IMR-90 (cell line): ENCODE results near the gene LSM12. TPM values are rescaled to one million over a fixed set of nuclear protein-coding genes. Genes with fewer than 3 reads are reported as not detected.

ENCODE experiments used
- ATAC-seq: fragments of 200-7000 bp; cut with Tn5 transposase; 2 replicates; pipeline ENCODE4 v1.9.1; 2020; ENCODE audit warnings: low read depth, mild to moderate bottlenecking, moderate library complexity
- BruUV-seq: library from RNA; stranded (reverse); fragments of 400-500 nt; replicated peaks from 2 replicates; lab custom pipeline; 2021; lab: Mats Ljungman, UMichigan
- CTCF ChIA-PET: fragments of 300-600 bp; formaldehyde crosslinking; extraction: SDS; loops from one replicate; lab custom pipeline; 2021; ENCODE audit warnings: antibody characterized with exemption; lab: Yijun Ruan, JAX
- POLR2A ChIA-PET: fragments of 300-600 bp; sonication (Branson Sonifier 250); formaldehyde crosslinking; loops from one replicate; lab custom pipeline; 2022; ENCODE audit warnings: antibody characterized with exemption; ENCODE audit not compliant: unreplicated experiment; lab: Charles Lee
- DNase-seq: peaks from one replicate; pipeline ENCODE4 v3.0.0; 2013
- H2AFZ ChIP-seq: replicated peaks from 2 replicates; pipeline ENCODE3; 2013; ENCODE audit warnings: low read length, mild to moderate bottlenecking; ENCODE audit not compliant: poor library complexity
- H2AK5ac ChIP-seq: 2 replicates; pipeline ENCODE4 v1.6.1; 2013; ENCODE audit warnings: low read depth, low read length, inconsistent platforms
- H2AK9ac ChIP-seq: replicated peaks from 2 replicates; pipeline ENCODE3; 2013; ENCODE audit warnings: mild to moderate bottlenecking, low read depth, low read length, moderate library complexity; ENCODE audit not compliant: poor library complexity
- H2BK120ac ChIP-seq: 2 replicates; pipeline ENCODE4 v1.6.1; 2013; ENCODE audit warnings: low read depth, low read length, inconsistent platforms
- H2BK15ac ChIP-seq: 3 replicates; pipeline ENCODE4 v1.6.1; 2013; ENCODE audit warnings: low read depth, low read length, inconsistent platforms
- H2BK20ac ChIP-seq: 2 replicates; pipeline ENCODE4 v1.6.1; 2013; ENCODE audit warnings: low read depth, mild to moderate bottlenecking, inconsistent platforms, low read length, moderate library complexity
- H2BK5ac ChIP-seq: 2 replicates; pipeline ENCODE4 v1.6.1; 2013; ENCODE audit warnings: mild to moderate bottlenecking, low read depth, low read length, inconsistent platforms; ENCODE audit not compliant: poor library complexity, severe bottlenecking
- H3K14ac ChIP-seq: replicated peaks from 2 replicates; pipeline ENCODE4 v1.6.1; 2013; ENCODE audit warnings: low read depth, low read length, inconsistent platforms
- H3K18ac ChIP-seq: 2 replicates; pipeline ENCODE4 v1.6.1; 2013; ENCODE audit warnings: low read depth, low read length, control low read depth
- H3K23ac ChIP-seq: 2 replicates; pipeline ENCODE4 v1.6.1; 2013; ENCODE audit warnings: low read depth, low read length, inconsistent platforms
- H3K27ac ChIP-seq: 2 replicates; pipeline ENCODE4 v1.5.1; 2013; ENCODE audit warnings: mild to moderate bottlenecking, control low read depth, low read length; ENCODE audit not compliant: insufficient read depth
- H3K27me3 ChIP-seq: 2 replicates; pipeline ENCODE4 v1.6.1; 2013; ENCODE audit warnings: low read length; ENCODE audit not compliant: control insufficient read depth, insufficient read depth
- H3K36me3 ChIP-seq: 2 replicates; pipeline ENCODE4 v1.6.1; 2013; ENCODE audit warnings: low read length, mixed read lengths; ENCODE audit not compliant: control insufficient read depth, insufficient read depth
- H3K4ac ChIP-seq: 2 replicates; pipeline ENCODE4 v1.6.1; 2013; ENCODE audit warnings: low read depth, low read length, inconsistent platforms
- H3K4me1 ChIP-seq: 2 replicates; pipeline ENCODE4 v1.6.1; 2013; ENCODE audit warnings: low read length, mixed read lengths; ENCODE audit not compliant: control insufficient read depth, insufficient read depth
- H3K4me2 ChIP-seq: 2 replicates; pipeline ENCODE4 v1.6.1; 2013; ENCODE audit warnings: low read depth, mild to moderate bottlenecking, control low read depth, low read length, moderate library complexity
- H3K4me3 ChIP-seq: 2 replicates; pipeline ENCODE4 v1.5.1; 2013; ENCODE audit warnings: low read depth, mild to moderate bottlenecking, control low read depth, low read length, moderate library complexity; ENCODE audit not compliant: insufficient read depth
- H3K56ac ChIP-seq: 2 replicates; pipeline ENCODE4 v1.6.1; 2013; ENCODE audit warnings: low read length, inconsistent platforms; ENCODE audit not compliant: insufficient read depth; ENCODE audit errors: extremely low read depth
- H3K79me1 ChIP-seq, 2 experiments: 2 replicates each; pipeline ENCODE4 v1.6.1; 2013; ENCODE audit warnings: low read length in 2 of 2, inconsistent platforms in 1 of 2, low read depth in 1 of 2
- H3K9ac ChIP-seq: 2 replicates; pipeline ENCODE4 v1.6.1; 2013; ENCODE audit warnings: low read depth, low read length, control low read depth
- H3K9me1 ChIP-seq: 2 replicates; pipeline ENCODE4 v1.6.1; 2013; ENCODE audit warnings: low read length, inconsistent platforms; ENCODE audit not compliant: insufficient read depth
- H3K9me3 ChIP-seq: 2 replicates; pipeline ENCODE4 v1.6.1; 2013; ENCODE audit warnings: low read length; ENCODE audit not compliant: control insufficient read depth, insufficient read depth
- H4K20me1 ChIP-seq: 2 replicates; pipeline ENCODE4 v1.6.1; 2013; ENCODE audit warnings: low read length, inconsistent platforms; ENCODE audit not compliant: insufficient read depth
- H4K5ac ChIP-seq: 2 replicates; pipeline ENCODE4 v1.6.1; 2013; ENCODE audit warnings: mild to moderate bottlenecking, low read depth, low read length, control low read depth
- H4K8ac ChIP-seq, 2 experiments: 2 replicates each; pipeline ENCODE4 v1.6.1; 2013; ENCODE audit warnings: low read depth in 2 of 2, low read length in 2 of 2, control low read depth in 1 of 2, inconsistent platforms in 1 of 2
- H4K91ac ChIP-seq: 2 replicates; pipeline ENCODE4 v1.6.1; 2013; ENCODE audit warnings: low read depth, low read length, inconsistent platforms; ENCODE audit not compliant: insufficient read depth
- BHLHE40 ChIP-seq: fragments of 150-350 bp; IDR thresholded peaks from 2 replicates; pipeline ENCODE4 v1.6.1; 2016; ENCODE audit warnings: mild to moderate bottlenecking, low read depth, low read length
- CEBPB ChIP-seq: IDR thresholded peaks from 2 replicates; pipeline ENCODE4 v1.6.1; 2012; ENCODE audit warnings: low read depth, low read length, improper control_type of control experiment
- CTCF ChIP-seq: conservative IDR thresholded peaks from 2 replicates; pipeline ENCODE4 v1.5.1; 2012; ENCODE audit warnings: mild to moderate bottlenecking, low read depth, low read length, improper control_type of control experiment
- ELK1 ChIP-seq: fragments of 150-350 bp; IDR thresholded peaks from 2 replicates; pipeline ENCODE4 v1.6.1; 2016; ENCODE audit warnings: low read depth, mild to moderate bottlenecking, low read length, moderate library complexity, borderline replicate concordance
- MAFK ChIP-seq: IDR thresholded peaks from 2 replicates; pipeline ENCODE4 v1.6.1; 2012; ENCODE audit warnings: low read depth, low read length, improper control_type of control experiment
- MAZ ChIP-seq: IDR thresholded peaks from 2 replicates; pipeline ENCODE4 v1.6.1; 2012; ENCODE audit warnings: low read depth, mild to moderate bottlenecking, low read length, improper control_type of control experiment, moderate library complexity, borderline replicate concordance
- NFE2L2 ChIP-seq: fragments of 150-350 bp; IDR thresholded peaks from 2 replicates; pipeline ENCODE4 v1.6.1; 2016; ENCODE audit warnings: low read depth, mild to moderate bottlenecking, low read length
- RAD21 ChIP-seq: IDR thresholded peaks from 2 replicates; pipeline ENCODE4 v1.6.1; 2012; ENCODE audit warnings: low read length, improper control_type of control experiment
- RFX5 ChIP-seq: IDR thresholded peaks from 2 replicates; pipeline ENCODE4 v1.8.0; 2012; ENCODE audit warnings: low read depth, mild to moderate bottlenecking, low read length, moderate library complexity
- SMC3 ChIP-seq: fragments of 150-350 bp; IDR thresholded peaks from 2 replicates; pipeline ENCODE4 v1.6.1; 2016; ENCODE audit warnings: low read depth, mild to moderate bottlenecking, antibody characterized with exemption, low read length, moderate library complexity
- USF2 ChIP-seq: fragments of 150-350 bp; IDR thresholded peaks from 2 replicates; pipeline ENCODE4 v1.6.1; 2017; ENCODE audit warnings: mild to moderate bottlenecking, antibody characterized with exemption, low read length, low read depth
- WGBS, 2 experiments: methylation state at CpG; one replicate each; pipeline versions ENCODE4 v1.1.5 to v1.1.7; 2013; ENCODE audit warnings: missing lambda C conversion rate in 2 of 2; ENCODE audit not compliant: insufficient read length in 1 of 2; ENCODE audit errors: extremely low coverage in 2 of 2; 5-methylcytosine and 5-hydroxymethylcytosine counted together
- dilution Hi-C: fragments of 300-500 bp; cut with HindIII; formaldehyde crosslinking; loops from one replicate; pipeline ENCODE4 v1.14.3; 2018; ENCODE audit warnings: low sequenced_read_pairs; ENCODE audit not compliant: unreplicated experiment
- in situ Hi-C: fragments of 300-500 bp; cut with MboI; formaldehyde crosslinking; loops from 3 replicates; pipeline ENCODE4 v1.14.3; 2019; ENCODE audit warnings: low sequenced_read_pairs, inconsistent platforms, mixed read lengths
- intact Hi-C: fragments of 100-400 bp; cut with micrococcal nuclease; formaldehyde crosslinking; loops from 2 replicates; pipeline ENCODE4 v1.10.0; 2022
- polyA plus RNA-seq, 3 experiments: library from polyadenylated mRNA; depleted of rRNA; stranded (reverse); fragments of >200 nt; gene quantifications; 2 replicates each; pipeline ENCODE4 v1.2.3, GENCODE V29; 2012; ENCODE audit warnings: low replicate concordance in 1 of 3
- total RNA-seq: library from RNA; depleted of rRNA; stranded (reverse); fragments of >200 nt; gene quantifications from 2 replicates; pipeline ENCODE4 v1.2.3, GENCODE V29; 2012

Gene LSM12
- total and polyA plus RNA-seq, 2 of the 4 experiments (the other 2 are of a cell fraction), result 38.0 to 41.0 TPM

- no peak for TF ChIP-seq CTCF
Observed at GRCh38 chr17:44113868-44114840, 47.7 kb upstream of the LSM12 start (continued).

GRCh38 chr17:44113382-44113781, 46.9 kb upstream of the LSM12 start:
- Histone ChIP-seq H2BK15ac (no peak overlapping the region), H3K18ac (no peak overlapping the region), H3K4me1 (peaks cover 31% of the 10 kb centered on the region), H3K9ac (no peak overlapping the region), H2AK9ac (no peak overlapping the region), H3K79me1 (peaks cover 11 to 85% of the 10 kb centered on the region in 2 experiments; a peak in 3 of 4 replicates), H3K56ac (no peak overlapping the region), H3K9me3 (no peaks in the 10 kb centered on the region), H3K27ac (no peak overlapping the region), H3K4me3 (no peak overlapping the region), H4K20me1 (peaks cover 21% of the 10 kb centered on the region), H4K5ac (no peak overlapping the region), H3K23ac (no peak overlapping the region), H2BK120ac (no peak overlapping the region), H4K91ac (no peak overlapping the region; the same call in 1 of the 2 replicates), H3K36me3 (peaks cover 2% of the 10 kb centered on the region; the same call in 1 of the 2 replicates), H3K4me2 (no peak overlapping the region), H3K27me3 (no peaks in the 10 kb centered on the region), H3K9me1 (peaks cover 13% of the 10 kb centered on the region), H2AFZ (no peak overlapping the region), H2BK5ac (no peak overlapping the region), H2BK20ac (no peak overlapping the region), H3K14ac (no peak overlapping the region), H4K8ac (no peak overlapping the region), H3K4ac (0 out of 2 replicates have a peak overlapping the region, but pooled peaks have one; percentile 8), H2AK5ac (peak overlapping the region; percentile 38; the same call in 1 of the 2 replicates)
- dilution Hi-C loops, result no loop called here
- ChIA-PET POLR2A (no interaction called here), CTCF (no interaction called here)
- in situ Hi-C loops, result no loop called here
- DNase-seq, result no peak
- intact Hi-C loops, result no loop called here
- no CpG with 5 or more reads among the region's 1 CpG for WGBS, 2 experiments
- no TSS peak for BruUV-seq
- ATAC-seq, result no peak
- TF ChIP-seq RFX5 (no peak), NFE2L2 (no peak), SMC3 (no peak), USF2 (no peak), BHLHE40 (no peak), ELK1 (no peak), MAFK (no peak), CEBPB (no peak), RAD21 (no peak), MAZ (no peak)
